GM12874 (cell line): Measurements from ENCODE around the gene ARID1B.

Experiments
- TF ChIP-seq, protein P1 (sequence below): IDR thresholded peaks from 2 replicates; pipeline ENCODE4 v1.5.1; 2011; ENCODE audit warnings: low read depth, mild to moderate bottlenecking, control low read depth, low read length, moderate library complexity; ENCODE audit not compliant: insufficient read depth

The ARID1B gene

DNA sequence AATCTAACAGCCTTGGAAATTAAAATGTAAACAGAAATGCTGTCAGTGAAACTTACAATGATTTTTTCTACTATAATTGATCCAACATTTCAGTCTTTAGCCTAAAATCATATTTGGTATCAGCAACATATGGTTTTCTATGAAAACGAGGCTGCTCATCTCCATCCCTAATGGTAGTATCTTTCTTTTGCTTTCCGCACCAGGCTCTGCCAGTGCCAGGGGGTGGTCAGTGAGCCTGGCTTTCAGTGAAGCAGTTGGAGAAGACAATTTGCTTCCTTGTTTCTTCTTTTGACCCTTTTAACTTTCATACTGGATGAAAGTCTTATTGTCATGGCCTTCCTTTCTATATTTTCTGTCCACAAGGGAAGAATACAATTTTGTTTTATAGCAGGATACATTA lies 258.4 kb downstream of the ARID1B start:
- TF ChIP-seq, protein P1, sequence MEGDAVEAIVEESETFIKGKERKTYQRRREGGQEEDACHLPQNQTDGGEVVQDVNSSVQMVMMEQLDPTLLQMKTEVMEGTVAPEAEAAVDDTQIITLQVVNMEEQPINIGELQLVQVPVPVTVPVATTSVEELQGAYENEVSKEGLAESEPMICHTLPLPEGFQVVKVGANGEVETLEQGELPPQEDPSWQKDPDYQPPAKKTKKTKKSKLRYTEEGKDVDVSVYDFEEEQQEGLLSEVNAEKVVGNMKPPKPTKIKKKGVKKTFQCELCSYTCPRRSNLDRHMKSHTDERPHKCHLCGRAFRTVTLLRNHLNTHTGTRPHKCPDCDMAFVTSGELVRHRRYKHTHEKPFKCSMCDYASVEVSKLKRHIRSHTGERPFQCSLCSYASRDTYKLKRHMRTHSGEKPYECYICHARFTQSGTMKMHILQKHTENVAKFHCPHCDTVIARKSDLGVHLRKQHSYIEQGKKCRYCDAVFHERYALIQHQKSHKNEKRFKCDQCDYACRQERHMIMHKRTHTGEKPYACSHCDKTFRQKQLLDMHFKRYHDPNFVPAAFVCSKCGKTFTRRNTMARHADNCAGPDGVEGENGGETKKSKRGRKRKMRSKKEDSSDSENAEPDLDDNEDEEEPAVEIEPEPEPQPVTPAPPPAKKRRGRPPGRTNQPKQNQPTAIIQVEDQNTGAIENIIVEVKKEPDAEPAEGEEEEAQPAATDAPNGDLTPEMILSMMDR, result no peak

DNA sequence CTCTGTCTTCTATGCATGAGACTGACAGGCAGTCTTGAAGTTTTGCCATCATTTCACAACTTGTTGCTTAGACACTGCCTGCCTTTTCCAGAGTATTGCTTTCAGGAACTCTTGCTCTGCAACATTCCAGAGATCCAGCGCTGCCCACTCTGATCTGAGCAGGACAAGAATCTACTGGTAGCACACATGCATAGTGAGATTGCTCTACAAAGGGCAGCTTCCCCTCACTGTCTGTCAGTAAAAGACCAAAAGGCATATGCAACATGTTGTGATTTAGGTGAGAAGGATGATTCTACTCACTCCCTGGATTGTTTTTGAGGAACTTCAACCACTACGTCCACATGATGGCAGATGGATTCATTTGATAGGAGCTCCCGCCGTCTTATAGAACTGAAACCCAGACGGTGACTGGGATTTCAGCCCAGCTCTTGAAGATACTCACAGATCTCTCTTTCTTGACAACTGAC lies 259.1 kb downstream of the ARID1B start:
- TF ChIP-seq, protein P1, result no peak

DNA sequence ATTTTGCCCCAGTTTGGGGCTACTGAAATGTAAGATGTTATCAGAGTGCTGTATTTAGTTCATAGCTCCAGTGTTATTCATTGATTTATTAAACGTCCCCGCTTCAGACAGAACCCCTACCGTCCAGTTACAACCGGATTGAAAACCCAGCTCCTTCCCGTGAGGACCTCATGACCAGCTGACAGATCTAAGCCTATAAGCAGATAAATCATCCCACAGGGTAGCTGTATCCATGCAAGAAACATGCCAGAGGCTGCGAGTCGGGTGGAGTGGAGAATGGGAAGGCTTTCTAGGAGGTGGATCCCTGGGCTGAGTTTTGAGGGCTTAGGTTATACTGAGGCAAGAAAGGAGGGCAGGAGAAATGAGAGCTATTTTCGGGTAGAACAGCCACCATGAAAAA lies 260.0 kb downstream of the ARID1B start:
- TF ChIP-seq, protein P1, result no peak

DNA sequence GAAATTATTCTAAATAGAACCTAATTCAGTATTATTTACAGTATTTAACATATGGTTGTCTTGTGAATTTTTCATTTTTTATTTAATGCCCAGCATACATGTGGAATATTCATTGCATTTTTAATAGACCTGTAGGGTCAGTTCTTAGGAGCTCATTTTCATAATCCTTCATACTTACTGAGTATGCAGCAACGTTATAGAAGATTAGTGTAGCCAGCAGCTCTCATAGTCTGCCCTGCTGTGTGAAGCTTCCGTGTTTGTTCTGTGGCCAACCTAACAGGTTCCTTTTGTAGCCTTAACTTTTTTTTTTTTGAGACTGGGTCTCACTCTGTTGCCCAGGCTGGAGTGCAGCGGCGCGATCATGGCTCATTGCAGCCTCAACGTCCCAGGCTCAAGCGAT lies 261.4 kb downstream of the ARID1B start:
- TF ChIP-seq, protein P1, result no peak

DNA sequence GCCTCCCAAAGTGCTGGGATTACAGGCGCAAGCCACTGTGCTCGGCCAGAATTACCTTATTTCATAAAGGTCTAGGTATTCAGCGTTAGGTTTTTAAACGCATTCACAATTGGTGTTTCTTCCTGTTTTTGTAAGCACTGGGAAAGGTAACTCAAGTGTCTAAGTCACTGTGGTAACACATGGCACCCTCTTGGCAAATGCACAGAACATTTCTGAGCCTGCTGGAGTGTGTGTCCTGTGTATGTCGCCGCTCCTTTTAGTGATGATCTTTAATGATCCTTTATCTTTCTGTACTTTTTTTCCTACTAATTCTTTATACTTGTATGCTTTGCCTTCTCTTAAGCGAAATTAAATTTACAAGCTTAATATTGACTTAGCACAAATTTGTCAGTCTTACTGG lies 263.0 kb downstream of the ARID1B start:
- TF ChIP-seq, protein P1, result no peak

DNA sequence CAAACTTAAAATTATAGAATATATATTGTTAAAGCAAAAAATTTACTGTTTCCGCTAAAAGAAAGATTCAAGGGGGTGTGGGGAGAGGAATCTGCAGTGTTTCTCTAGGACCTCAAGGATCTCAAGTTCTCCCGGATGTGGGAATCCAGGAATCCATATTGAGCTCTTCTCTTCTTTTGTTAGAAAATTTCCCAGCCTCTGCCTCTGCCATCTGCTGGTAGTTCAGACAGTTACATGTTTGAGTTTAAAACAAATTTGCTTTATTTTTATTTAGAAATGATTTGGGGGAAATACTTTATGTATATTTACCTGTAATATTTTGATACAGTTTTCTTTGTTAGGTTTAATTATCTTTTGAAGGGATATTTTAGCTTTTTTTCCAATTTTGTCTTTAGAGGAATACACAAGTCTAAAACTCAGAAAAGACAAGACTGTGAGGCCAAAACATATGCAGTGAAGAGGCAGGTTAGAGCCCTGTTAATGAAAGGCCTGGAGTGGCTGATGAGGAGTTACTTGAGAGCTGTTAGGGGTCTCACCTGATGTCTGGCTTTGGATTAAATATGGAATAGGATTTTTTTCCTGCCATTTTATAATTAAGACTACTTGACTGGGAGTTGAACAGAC lies 268.8 kb downstream of the ARID1B start:
- TF ChIP-seq, protein P1, result peak; percentile 31; the same call in 1 of the 2 replicates

DNA sequence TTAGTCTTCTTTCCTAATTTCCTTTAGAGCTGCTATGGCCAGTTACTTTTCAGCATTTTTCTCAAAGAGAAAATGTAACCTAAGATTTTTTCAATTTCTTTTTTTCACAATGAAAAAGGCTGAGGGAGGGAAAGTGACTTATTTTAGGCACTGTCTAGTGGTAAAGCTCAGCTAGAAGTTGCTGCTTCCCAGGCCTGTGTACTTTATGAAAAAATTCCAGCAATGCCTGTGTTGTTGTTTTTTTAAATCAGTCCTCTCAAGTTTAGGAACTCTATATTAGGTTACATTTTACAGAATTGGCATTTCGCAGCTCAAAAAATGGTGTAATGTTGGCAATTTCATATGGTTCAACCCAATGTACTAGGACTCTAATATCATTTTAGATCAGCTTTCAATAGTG lies 269.6 kb downstream of the ARID1B start:
- TF ChIP-seq, protein P1, result no peak
